ENCODE data around the gene CCL24.
A peak's percentile ranks its signal among the peaks of the same experiment; 100 is the strongest.
"Not testable (repeated sequence)": the region's sequence is repeated elsewhere in the genome, so short reads cannot be mapped to it uniquely, and the experiment has no call there.

Gene CCL24

GRCh38 chr7:75813781-75814236 is at the start of gene CCL24:
Gene CCL24 (minus strand): TSS chr7:75813806. CDS start chr7:75813715, 91 bp downstream.
- DNase-seq (ENCODE audit: low read depth, low spot score): no peak

DNA sequence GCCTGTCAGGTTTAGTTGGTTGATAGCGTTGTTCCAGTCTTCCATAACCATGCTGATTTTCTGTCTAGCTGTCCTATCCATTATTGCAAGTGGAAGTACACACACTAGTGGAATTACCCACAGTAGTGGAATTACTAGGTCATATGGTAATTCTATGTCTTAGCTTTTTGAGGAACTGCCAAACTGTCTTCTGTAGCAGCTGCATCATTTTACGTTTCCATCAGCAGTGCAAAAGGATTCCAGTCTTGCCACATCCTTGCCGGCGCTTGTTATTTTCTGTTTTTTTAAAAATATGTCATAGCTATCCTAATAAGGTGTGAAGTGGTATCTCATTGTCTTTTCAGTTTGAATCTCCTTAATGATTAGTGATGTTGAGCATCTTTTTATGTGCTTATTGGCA is 48.0 kb upstream of the CCL24 start:
- DNase-seq (ENCODE audit: low read depth, low spot score): no peak

DNA sequence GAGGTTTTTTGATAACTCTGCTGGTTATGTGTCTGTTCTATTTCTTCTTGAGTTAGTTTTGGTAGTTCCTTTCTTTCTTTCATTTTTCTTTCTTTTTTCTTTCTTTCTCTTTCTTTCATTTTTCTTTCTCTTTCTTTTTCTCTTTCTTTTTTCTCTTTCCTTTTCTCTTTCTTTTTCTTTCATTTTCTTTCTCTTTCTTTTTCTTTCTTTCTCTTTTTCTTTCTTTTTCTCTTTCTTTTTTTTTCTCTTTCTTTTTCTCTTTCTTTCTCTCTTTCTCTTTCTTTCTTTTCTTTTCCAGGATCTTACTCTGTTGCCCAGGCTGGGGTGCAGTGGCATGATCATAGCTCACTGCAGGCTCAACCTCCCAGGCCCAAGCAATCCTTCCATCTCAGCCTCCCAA is 44.8 kb upstream of the CCL24 start:
- no peak for DNase-seq (ENCODE audit: low read depth, low spot score)

DNA sequence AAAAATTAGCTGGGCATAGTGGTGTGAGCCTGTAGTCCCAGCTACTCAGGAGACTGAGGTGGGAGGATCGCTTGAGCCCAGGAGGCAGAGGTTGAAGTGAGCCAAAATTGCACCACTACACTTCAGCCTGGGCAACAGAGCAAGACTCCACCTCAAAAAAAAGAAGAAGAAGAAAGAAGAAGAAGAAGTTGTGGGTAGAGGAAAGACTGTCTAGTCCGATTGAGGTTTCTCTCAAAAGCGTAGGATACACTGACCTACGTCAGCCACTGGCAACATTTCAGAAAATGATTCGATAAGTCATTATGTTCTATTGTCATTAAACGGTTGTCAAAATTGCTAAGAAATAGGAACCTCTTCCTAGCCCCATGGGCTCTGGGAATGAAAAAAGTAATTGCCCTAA is 42.9 kb upstream of the CCL24 start:
- no peak for DNase-seq (ENCODE audit: low read depth, low spot score)

GRCh38 chr7:75854813-75855345 is 41.3 kb upstream of the CCL24 start:
- DNase-seq (ENCODE audit: low read depth, low spot score): not testable (repeated sequence)

DNA sequence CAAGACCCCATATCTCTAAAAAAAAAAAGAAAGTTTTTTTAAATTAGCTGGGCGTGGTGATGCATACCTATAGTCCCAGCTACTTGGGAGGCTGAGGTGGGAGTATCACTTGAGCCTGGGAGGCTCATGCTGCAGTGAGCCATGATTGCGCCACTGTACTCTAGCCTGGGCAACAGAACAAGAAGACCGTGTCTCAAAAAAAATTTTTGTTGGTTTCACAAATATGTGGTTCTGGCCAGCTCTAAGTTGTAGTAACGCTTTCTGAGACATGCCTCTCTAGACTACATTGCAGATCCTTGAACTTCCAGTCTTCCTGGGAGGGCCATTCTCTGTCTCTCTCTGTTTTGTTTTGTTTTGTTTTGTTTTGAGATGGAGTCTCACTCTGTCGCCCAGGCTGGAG is 40.6 kb upstream of the CCL24 start:
- DNase-seq (ENCODE audit: low read depth, low spot score): no peak

- DNase-seq (ENCODE audit: low read depth, low spot score): no peak
Observed at GRCh38 chr7:75850235-75850634, 36.6 kb upstream of the CCL24 start.

GRCh38 chr7:75849573-75849972 is 36.0 kb upstream of the CCL24 start:
- no peak for DNase-seq (ENCODE audit: low read depth, low spot score)

DNA sequence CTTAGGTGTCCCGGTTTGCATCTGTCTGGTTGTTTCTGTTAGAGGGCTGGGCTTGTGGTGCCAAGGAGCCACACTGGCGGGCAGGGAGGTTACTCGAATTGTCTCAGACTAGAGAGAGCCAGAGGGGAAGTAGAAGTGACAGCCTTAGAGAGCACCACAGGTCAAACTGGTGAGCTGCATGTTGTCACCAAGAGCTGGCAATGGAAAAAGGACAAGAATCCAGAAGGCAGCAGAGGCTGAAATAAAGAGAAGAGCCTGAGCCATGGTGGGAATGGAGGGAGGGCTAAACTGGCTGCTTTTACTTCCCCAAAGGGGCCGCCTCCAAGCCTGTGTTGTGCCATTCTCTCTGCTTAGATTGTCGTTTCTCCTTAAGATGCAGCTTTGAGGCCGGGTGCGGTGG is 34.1 kb upstream of the CCL24 start:
- no peak for DNase-seq (ENCODE audit: low read depth, low spot score)

DNA sequence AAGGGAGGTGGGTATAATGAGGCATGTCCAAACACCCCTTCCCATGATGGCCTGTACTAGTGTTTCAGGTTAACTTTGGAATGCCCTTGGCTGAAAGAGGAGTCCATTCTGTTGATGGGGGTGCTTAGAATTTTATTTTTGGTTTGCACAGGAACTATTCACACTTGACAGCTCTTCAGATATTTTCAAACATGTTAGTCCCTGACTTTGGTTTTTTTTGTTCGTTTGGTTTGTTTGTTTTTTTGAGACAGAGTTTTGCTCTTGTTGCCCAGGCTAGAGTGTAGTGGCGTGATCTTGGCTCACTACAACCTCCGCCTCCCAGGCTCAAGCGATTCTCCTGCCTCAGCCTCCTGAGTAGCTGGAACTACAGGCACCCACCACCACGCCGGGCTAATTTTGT is 31.5 kb upstream of the CCL24 start:
- DNase-seq (ENCODE audit: low read depth, low spot score): not testable (repeated sequence)

- no peak for DNase-seq (ENCODE audit: low read depth, low spot score)
Observed at GRCh38 chr7:75844158-75844557, 30.6 kb upstream of the CCL24 start.

- peak; percentile 63 for DNase-seq (ENCODE audit: low read depth, low spot score)
Observed at GRCh38 chr7:75843613-75844116, 30.1 kb upstream of the CCL24 start.

DNA sequence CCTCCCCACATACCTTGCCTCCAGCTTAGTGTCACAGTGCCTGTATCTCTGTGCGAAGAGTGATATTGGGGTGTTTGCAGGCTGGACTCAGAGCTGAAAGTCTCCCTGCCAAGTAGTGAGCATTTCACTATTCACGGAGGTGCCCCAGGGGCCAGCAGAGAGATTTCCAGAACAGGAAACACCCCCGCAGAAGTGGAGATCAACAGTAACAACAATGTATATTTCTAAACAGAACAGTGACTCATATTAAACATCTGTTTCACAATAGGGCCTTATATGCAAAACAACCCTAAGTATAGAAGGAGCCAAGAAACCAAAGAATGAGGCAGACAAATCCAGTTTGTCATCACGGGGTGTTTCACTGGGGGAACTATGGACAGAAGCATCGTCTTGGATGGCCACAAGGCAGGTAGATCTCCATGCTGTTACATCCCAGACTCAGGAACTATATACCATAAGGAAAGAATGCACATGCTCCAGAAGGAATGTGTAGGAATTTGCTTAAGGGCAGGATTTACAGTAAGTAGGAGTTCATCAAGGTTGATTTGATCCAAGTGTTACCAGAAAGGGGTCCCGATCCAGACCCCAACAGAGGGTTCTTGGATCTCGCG is 29.3 kb upstream of the CCL24 start:
- peak; percentile 52 for DNase-seq (ENCODE audit: low read depth, low spot score)

DNA sequence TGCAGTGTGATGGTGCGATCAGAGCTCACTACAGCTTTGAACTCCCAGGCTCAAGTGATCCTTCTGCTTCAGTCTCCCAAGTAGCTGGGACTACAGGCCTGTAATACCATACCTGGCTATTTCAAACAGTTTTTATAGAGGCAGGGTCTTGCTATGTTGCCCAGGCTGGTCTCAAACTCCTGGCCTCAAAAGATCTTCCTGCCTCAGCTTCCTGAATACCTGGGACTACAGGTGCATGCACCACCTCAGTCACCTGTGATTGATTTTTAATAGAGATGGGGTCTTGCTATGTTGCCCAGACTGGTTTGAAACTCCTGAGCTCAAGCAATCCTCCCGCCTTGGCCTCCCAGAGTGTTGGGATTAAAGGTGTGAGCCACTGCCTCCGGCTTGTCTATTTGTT is 26.4 kb upstream of the CCL24 start:
- no peak for DNase-seq (ENCODE audit: low read depth, low spot score)

DNA sequence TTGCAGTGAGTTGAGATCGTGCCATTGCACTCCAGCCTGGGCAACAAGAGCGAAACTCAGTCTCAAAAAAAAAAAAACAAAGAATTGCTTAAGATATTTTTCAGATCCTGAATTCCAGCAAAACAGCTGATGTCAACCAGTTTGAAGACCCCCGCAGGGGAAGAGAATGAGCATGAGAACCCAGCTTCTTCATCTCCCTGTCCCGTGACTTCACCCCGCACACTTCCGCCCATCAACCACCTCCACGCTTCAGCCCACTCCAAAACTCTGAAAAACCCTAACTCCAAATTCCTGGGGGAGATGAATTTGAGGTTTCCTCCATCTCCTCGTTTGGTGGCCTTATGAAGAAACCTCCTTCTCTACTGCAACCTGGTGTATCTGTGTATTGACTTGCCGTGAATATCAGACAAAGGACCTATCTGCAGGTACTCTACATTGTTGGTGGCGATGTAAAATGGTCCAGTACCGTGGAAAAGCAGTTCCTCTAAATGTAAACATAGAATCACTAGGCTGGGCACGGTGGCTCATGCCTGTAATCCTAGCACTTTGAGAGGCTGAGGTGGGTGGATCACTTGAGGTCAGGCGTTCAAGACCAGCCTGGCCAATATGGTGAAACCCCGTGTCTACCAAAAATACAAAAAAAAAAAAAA is 24.8 kb upstream of the CCL24 start:
- DNase-seq (ENCODE audit: low read depth, low spot score): not testable (repeated sequence)

DNA sequence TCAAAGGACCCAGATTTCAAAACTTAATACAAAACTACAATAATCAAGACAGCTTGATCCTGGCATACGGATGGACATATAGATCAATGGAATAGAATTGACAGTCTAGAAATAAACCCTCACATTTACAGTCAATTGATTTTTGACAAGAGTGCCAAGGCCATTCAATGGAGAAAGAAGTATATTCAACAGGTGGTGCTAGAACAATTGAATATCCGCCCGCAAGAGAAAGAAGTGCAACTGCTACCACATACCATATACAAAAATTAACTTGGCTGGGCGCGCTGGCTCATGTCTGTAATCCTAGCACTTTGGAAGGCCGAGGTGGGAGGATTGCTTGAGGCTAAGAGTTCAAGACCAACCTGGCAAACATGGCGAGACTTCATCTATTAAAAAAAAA is 23.2 kb upstream of the CCL24 start:
- DNase-seq (ENCODE audit: low read depth, low spot score): no peak

GRCh38 chr7:75835688-75836285 is 22.2 kb upstream of the CCL24 start:
- peak; percentile 75 for DNase-seq (ENCODE audit: low read depth, low spot score)

GRCh38 chr7:75833662-75834061 is 20.1 kb upstream of the CCL24 start:
- not testable (repeated sequence) for DNase-seq (ENCODE audit: low read depth, low spot score)

GRCh38 chr7:75830978-75831377 is 17.4 kb upstream of the CCL24 start:
- no peak for DNase-seq (ENCODE audit: low read depth, low spot score)

DNA sequence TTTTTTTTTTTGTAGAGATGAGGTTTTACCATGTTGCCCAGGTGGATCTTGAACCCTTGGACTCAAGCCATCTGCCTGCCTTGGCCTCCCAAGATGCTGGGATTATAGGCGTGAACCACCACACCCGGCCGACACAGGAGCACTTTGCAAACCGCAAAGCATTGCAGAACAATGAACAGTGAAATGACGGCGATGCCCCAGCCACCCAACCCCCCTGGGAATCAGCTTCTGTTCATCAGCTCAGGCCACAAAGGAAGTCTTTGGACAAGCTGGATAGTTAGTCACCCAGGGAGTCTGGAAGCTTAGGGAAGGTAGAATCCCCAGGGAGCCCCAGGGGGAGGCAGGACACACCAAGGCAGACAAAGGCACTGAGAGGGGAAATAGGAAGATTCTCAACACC is 16.1 kb upstream of the CCL24 start:
- DNase-seq (ENCODE audit: low read depth, low spot score): peak; percentile 37

GRCh38 chr7:75823198-75823910 is 9.7 kb upstream of the CCL24 start:
- no peak for DNase-seq (ENCODE audit: low read depth, low spot score)

DNA sequence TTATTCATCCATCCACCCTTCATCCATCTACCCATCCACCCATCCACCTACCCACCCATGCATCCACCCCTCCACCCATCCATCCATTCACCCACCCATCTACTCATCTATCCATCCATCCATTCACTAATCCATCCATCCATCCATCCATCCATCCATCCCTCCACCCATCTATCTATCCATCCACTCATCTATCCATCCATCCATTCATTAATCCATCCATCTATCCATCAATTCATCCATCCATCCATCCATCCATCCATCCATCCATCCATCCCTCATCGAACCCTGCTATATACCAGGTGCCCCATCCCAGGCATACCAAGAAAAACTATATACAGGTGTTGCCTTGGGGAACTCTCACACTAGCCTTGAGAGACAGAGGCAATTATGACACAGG is 7.1 kb upstream of the CCL24 start:
- no peak for DNase-seq (ENCODE audit: low read depth, low spot score)
